Natural killer cell treated with Interleukin-12 subunit alpha and Interleukin-12 subunit beta and Interleukin-15 and Interleukin-18, amount 100 ng/mL, for 72 hours (primary cell): ENCODE measurements around the gene TMCC3. TPM values are rescaled to one million over a fixed set of nuclear protein-coding genes. Genes with fewer than 3 reads are reported as not detected.

Source experiments
- ATAC-seq, 2 donors: fragments of 150-1000 bp; cut with Tn5 transposase in 1 of 2; sonication (Bioruptor Pico), chemical (Tn5 transposase) in 1 of 2; 2 replicates each; pipeline ENCODE4 v1.10.0; 2021
- DNase-seq: peaks from one replicate; pipeline ENCODE4 v3.0.0; 2022; ENCODE audit warnings: low spot score
- H3K27ac Mint-ChIP-seq, 2 donors: 1 replicate in 1 of 2; 2 replicates in 1 of 2; pipeline ENCODE4 v1.8.0; 2022; ENCODE audit warnings: mixed read lengths in 2 of 2, mild to moderate bottlenecking in 1 of 2, moderate library complexity in 1 of 2
- H3K27me3 Mint-ChIP-seq, 2 donors: 1 replicate in 1 of 2; 2 replicates in 1 of 2; pipeline ENCODE4 v1.8.0; 2022; ENCODE audit warnings: mixed read lengths in 2 of 2
- H3K36me3 Mint-ChIP-seq: one replicate; pipeline ENCODE4 v1.8.0; 2022; ENCODE audit warnings: mixed read lengths
- H3K4me1 Mint-ChIP-seq, 2 donors: 1 replicate in 1 of 2; 2 replicates in 1 of 2; pipeline ENCODE4 v1.8.0; 2022; ENCODE audit warnings: low read depth in 2 of 2, mixed read lengths in 2 of 2, mild to moderate bottlenecking in 1 of 2
- H3K4me3 Mint-ChIP-seq: one replicate; pipeline ENCODE4 v1.8.0; 2022; ENCODE audit warnings: mixed read lengths
- H3K9me3 Mint-ChIP-seq: 2 replicates; pipeline ENCODE4 v1.8.0; 2022; ENCODE audit warnings: mixed read lengths
- total RNA-seq, 2 donors: library from RNA; stranded (reverse); gene quantifications; one replicate each; pipeline ENCODE4 v1.2.3, GENCODE V29; 2022

TMCC3 gene
- total RNA-seq, 2 donors from 2014 or later: 1.8 to 3.5 TPM

DNA sequence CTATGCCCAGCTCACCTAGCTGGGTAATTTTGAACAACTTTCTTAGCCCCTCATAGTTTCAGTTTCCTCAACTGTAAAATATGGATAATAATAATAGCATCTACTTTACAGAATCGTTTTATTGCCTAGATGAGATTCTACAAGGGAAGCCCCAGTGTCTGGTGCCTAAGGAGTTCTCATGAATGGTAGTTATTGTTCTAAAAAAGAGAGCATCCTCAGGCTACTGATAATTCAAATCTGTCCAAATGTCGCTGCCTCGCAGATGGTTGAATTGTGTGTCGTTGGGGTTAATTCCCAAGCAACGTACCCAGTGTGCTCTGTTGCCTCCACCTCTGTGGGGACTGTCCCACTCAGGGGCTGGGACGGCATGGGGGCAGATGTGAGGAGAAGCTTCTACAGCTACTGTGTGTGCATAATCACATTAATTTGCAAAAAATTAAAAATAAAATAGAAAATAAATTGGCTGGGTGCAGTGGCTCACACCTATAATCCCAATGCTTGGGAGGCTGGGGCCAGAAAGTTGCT lies 119.1 kb downstream of the TMCC3 start:
- Mint-ChIP-seq H3K9me3 (no peaks in the 10 kb centered on the region), H3K4me1 (peaks cover 6 to 7% of the 10 kb centered on the region in 2 donors), H3K4me3 (no peak overlapping the region), H3K27ac (no peak overlapping the region), H3K27me3 (peaks cover 6 to 9% of the 10 kb centered on the region in 2 donors), H3K36me3 (no peaks in the 10 kb centered on the region)
- no peak for DNase-seq
- ATAC-seq: no peak

DNA sequence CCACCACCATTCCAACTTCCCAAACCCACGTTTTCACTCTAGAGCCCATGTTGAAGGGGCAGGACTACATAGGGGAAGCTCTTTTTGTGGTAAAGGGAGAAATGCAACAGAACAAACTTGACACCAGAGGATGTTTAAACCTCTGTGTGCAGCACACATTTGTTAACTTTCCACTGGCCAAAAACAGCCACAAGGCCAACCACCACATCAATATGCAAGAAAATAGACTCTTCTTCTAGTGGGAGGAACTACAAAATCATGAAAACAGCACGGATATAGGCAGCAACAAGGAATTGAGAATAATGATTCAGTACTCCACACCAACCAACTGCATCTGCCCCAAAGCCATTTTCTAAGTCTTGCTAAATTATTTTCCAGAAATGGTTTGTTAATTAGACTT lies 124.4 kb downstream of the TMCC3 start:
- Mint-ChIP-seq H3K4me1 (peaks cover 5% of the 10 kb centered on the region in 2 donors), H3K27ac (no peak overlapping the region), H3K36me3 (no peaks in the 10 kb centered on the region), H3K4me3 (no peak overlapping the region), H3K9me3 (no peaks in the 10 kb centered on the region), H3K27me3 (peaks cover 0 to 2% of the 10 kb centered on the region in 2 donors)
- DNase-seq: no peak
- no peak for ATAC-seq

Other genes with a start within 250 kb of the TMCC3 start
- 10 to 100 TPM; 17.6 to 37.8 TPM for gene CEP83, start 190.7 kb downstream of the TMCC3 start, total RNA-seq